ENCODE data around the gene IFNAR1. TPM values are rescaled to one million over a fixed set of nuclear protein-coding genes. Genes with fewer than 3 reads are reported as not detected.

The IFNAR1 gene
- total RNA-seq, 4 donors from 2014 or later = 12.4 to 19.3 (median 15.5) TPM

DNA sequence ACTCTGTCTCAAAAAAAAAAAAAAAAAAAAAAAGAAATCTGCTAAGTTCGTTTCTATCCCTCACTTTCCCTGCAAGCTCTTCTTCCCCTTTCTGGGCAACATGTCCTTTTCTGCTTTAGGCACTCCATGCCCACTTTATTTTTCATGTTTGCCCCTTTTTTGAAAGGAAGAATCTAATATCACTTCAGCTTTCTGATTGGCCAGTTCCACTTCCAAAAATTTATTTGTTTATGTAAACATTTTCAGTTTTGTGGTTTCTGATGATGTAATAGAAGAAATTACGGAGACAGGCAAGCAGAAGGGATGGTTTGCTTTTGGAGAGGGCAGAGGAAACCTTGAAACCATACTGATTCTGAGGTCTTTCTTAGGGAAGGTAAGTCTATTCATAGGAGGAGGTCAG is 15.1 kb downstream of the IFNAR1 start:
- Histone ChIP-seq H3K4me1 (peaks cover 0 to 8% (median 0%) of the 10 kb centered on the region in 3 donors), H3K27me3 (no peaks in the 10 kb centered on the region), H3K4me3 (no peak overlapping the region), H3K36me3 (peaks cover 0 to 74% (median 3%) of the 10 kb centered on the region in 3 donors), H3K9me3 (no peaks in the 10 kb centered on the region), H3K27ac (no peak overlapping the region)
- intact Hi-C loops (cut with DNase I) = no loop called here
- TF ChIP-seq, protein P1, sequence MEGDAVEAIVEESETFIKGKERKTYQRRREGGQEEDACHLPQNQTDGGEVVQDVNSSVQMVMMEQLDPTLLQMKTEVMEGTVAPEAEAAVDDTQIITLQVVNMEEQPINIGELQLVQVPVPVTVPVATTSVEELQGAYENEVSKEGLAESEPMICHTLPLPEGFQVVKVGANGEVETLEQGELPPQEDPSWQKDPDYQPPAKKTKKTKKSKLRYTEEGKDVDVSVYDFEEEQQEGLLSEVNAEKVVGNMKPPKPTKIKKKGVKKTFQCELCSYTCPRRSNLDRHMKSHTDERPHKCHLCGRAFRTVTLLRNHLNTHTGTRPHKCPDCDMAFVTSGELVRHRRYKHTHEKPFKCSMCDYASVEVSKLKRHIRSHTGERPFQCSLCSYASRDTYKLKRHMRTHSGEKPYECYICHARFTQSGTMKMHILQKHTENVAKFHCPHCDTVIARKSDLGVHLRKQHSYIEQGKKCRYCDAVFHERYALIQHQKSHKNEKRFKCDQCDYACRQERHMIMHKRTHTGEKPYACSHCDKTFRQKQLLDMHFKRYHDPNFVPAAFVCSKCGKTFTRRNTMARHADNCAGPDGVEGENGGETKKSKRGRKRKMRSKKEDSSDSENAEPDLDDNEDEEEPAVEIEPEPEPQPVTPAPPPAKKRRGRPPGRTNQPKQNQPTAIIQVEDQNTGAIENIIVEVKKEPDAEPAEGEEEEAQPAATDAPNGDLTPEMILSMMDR (IDR thresholded peaks at IDR 0.05) = no peak
- no peak for TF ChIP-seq POLR2A (IDR thresholded peaks at IDR 0.05)
- DNase-seq = no peak
- 42 to 48% methylated on average over 2 of the region's 2 CpGs for WGBS, 2 donors

DNA sequence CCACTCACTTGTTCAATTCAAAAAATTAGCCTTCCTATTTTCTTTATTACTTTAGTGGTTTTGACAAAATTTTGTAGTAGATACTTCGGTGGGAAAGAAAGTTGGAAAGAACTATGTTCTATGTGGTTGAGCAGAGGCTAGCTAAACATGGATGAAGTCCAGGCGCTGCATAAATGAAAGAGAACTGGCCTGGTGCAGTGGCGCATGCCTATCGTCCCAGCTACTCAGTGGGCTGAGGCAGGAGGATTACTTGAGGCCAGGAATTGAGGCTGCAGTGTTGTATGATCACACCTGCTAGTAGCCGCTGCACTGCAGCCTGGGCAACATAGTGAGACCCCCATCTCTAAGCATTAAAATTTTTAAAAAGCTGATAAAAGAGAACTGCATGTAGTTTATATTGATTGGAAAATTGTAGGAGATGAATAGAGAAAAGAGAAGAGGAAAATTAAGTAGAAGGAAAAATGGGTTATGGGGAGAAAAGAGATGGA is 21.0 kb downstream of the IFNAR1 start:
- Histone ChIP-seq H3K4me1 (no peaks in the 10 kb centered on the region), H3K9me3 (no peaks in the 10 kb centered on the region), H3K27ac (no peak overlapping the region), H3K36me3 (peaks cover 3 to 98% (median 4%) of the 10 kb centered on the region in 3 donors), H3K4me3 (no peak overlapping the region), H3K27me3 (no peaks in the 10 kb centered on the region)
- TF ChIP-seq, protein P1 (IDR thresholded peaks at IDR 0.05) = no peak
- TF ChIP-seq POLR2A (IDR thresholded peaks at IDR 0.05) = no peak
- 84 to 90% methylated on average over 5 of the region's 5 CpGs for WGBS, 2 donors
- intact Hi-C loops (cut with DNase I) = no loop called here
- DNase-seq = no peak

DNA sequence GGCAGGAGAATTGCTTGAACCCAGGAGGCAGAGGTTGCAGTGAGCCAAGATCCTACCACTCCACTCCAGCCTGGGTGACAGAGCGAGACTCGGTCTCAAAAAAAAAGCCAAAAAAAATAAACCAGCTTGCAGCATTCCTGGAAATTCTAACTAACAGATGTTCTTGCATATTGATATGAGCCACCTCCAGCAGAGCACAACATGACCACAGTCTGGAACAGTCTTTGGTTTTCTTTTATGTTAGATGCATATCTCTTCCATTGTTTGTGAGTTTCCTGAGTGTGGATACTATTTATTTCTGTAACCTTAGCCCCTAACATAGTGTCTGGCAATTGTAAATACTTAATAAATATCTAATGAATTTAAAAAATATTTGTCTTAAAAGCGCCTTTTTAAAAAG is 23.9 kb downstream of the IFNAR1 start:
- Histone ChIP-seq H3K27me3 (no peaks in the 10 kb centered on the region), H3K4me3 (no peak overlapping the region), H3K36me3 (peaks cover 3 to 96% (median 4%) of the 10 kb centered on the region in 3 donors), H3K27ac (no peak overlapping the region), H3K9me3 (no peaks in the 10 kb centered on the region), H3K4me1 (no peaks in the 10 kb centered on the region)
- TF ChIP-seq, protein P1 (IDR thresholded peaks at IDR 0.05) = no peak
- no peak for TF ChIP-seq POLR2A (IDR thresholded peaks at IDR 0.05)
- intact Hi-C loops (cut with DNase I) = no loop called here
- DNase-seq = no peak
- 86 to 91% methylated on average over 3 of the region's 3 CpGs for WGBS, 2 donors

DNA sequence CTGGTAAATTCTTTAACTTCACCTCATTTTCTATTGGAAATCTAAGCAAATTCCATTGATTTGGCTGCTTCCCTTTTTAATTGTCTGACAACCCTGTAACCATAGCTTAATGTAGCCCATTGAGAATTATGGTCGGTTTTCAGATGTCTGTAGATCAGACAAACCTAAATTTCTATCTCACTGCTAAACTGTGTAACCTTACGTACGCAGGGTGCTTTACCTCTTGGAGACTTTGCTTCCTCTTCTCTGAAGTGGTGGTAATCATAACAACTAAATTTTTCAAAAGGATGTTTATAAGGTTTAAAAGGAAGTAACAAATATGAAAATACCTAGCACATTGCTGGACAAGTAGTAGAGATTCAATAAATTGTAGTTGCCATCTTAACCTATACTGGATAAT is 25.9 kb downstream of the IFNAR1 start:
- intact Hi-C loops (cut with DNase I) = loop anchor here (10.0 kb wide), 1 partner anchor 146 kb away; no protein-coding TSS in a partner anchor
- no peak for DNase-seq

DNA sequence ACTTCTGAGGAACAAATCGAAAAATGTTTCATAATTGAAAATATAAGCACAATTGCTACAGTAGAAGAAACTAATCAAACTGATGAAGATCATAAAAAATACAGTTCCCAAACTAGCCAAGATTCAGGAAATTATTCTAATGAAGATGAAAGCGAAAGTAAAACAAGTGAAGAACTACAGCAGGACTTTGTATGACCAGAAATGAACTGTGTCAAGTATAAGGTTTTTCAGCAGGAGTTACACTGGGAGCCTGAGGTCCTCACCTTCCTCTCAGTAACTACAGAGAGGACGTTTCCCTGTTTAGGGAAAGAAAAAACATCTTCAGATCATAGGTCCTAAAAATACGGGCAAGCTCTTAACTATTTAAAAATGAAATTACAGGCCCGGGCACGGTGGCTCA is 30.6 kb downstream of the IFNAR1 start:
- Histone ChIP-seq H3K36me3 (peaks cover 0 to 78% (median 17%) of the 10 kb centered on the region in 3 donors), H3K27me3 (no peaks in the 10 kb centered on the region), H3K9me3 (no peaks in the 10 kb centered on the region), H3K4me1 (peaks cover 0 to 6% (median 5%) of the 10 kb centered on the region in 3 donors), H3K27ac (no peak overlapping the region), H3K4me3 (no peak overlapping the region)
- no peak for TF ChIP-seq POLR2A (IDR thresholded peaks at IDR 0.05)
- TF ChIP-seq, protein P1 (IDR thresholded peaks at IDR 0.05) = no peak
- DNase-seq = no peak
- WGBS, 2 donors = 70 to 83% methylated on average over 6 of the region's 6 CpGs
- intact Hi-C loops (cut with DNase I) = loop anchor here (10.0 kb wide), 1 partner anchor 151 kb away; no protein-coding TSS in a partner anchor

More for the DNA sequence above, 25.9 kb downstream of the IFNAR1 start:
- Histone ChIP-seq H3K27me3 (no peaks in the 10 kb centered on the region), H3K4me1 (no peaks in the 10 kb centered on the region), H3K36me3 (peaks cover 4 to 98% (median 12%) of the 10 kb centered on the region in 3 donors), H3K27ac (no peak overlapping the region), H3K4me3 (no peak overlapping the region), H3K9me3 (no peaks in the 10 kb centered on the region)
- 92 to 98% methylated on average over 3 of the region's 3 CpGs for WGBS, 2 donors
- TF ChIP-seq, protein P1 (IDR thresholded peaks at IDR 0.05) = no peak
- TF ChIP-seq POLR2A (IDR thresholded peaks at IDR 0.05) = no peak
